ENCODE results near the gene OSBPL1A.

Gene OSBPL1A

DNA sequence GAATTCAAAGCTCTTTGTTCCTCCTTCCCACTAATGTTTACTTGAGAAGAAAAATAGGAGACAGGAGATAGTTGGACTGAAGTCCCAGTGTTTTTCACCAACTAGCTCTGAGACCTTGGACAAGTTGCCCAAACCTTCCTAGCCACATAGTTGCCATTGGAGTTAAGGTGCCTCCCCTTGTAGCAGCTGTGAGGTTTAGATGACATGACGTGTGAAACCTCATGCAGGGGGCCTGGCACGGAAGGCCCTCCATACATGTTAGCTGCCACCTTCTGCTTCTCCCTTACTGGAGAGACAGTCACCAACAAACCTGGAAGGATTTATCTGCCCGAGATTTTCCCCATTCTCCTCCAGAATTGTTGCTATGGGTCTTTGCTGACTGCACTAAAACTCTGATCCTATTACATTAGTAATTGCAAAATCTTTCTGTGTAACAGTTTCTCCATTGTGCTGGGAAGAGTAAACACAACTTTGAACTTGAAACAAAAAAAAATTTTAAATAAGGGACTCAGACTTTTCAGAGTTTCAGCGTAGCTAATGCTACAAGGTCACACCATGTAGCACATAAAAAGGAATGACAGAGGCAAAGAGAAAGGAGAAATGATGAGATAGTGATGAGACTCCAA lies 282.6 kb downstream of the OSBPL1A start:
- DNase-seq, result no peak

DNA sequence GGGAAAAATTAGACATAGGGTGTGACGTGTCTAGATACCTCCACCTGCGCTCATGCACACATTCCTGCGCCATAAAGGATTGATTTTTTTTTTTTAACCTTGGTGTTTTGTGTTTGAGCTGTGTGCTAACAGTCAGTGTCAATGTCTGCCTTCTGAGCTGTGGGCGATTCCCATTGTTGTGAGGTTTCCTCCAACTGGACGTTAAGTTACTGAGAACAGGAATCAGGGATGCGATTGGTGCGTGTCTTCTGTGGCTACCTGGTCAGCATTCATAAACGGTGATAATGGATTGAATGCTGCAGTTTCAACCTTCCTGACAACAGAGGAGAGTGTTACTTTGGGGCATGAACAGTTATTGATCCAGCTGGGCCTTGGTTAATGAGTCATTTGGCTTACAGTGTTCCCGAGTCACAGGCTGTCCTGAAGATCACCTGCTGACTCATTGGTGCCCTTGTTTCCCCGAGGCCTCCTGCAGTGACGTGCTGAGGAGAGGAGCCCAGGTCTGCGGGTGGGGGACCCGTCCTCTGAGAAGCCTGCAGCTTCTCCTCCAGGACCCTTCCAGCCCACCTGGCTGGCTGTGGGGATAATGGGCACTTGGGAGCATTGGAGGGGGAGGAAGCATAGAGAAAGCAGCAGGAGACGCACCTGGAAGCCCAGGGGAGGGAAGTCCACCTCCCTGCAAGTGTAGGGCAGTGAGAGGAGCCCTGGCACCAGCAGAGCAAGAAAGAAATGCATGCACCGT lies 284.6 kb downstream of the OSBPL1A start:
- no peak for DNase-seq

DNA sequence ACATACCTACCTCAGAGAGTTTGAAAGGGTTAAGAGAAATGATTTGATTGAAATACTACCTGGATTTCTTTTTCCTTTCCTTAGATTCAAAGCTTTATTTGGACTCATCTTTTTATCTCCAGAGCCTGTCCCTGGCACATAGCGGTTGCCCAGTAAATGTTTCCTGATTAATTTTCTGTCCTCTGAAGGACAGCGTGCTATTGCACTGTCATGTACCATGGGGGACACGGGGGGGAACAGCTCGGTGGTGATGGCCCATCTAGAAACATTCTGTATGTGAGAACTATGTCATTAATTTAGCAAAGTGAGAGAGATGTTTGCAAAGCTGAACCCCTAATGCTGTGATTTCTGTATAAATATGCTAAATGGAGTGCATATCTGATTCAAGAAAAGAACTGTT lies 285.2 kb downstream of the OSBPL1A start:
- DNase-seq, result no peak
